NCI-H2081 treated with DMSO at 0.1 percent for 48 hours (cell line): Measurements from ENCODE around the gene RYR3.

Experiments used
- DNase-seq: peaks from one replicate; lab custom pipeline; 2025; lab: John Stamatoyannopoulos, UW

Gene RYR3

GRCh38 chr15:33310481-33311311, at the start of gene RYR3:
RYR3 (plus strand) TSS chr15:33310967; CDS start chr15:33311046, 79 bp downstream.
- DNase-seq: no peak

GRCh38 chr15:33262306-33262705, 48.5 kb upstream of the RYR3 start:
- no peak for DNase-seq

GRCh38 chr15:33277689-33278088, 33.1 kb upstream of the RYR3 start:
- DNase-seq: no peak

- no peak for DNase-seq
Observed at GRCh38 chr15:33278816-33279612, 31.8 kb upstream of the RYR3 start.

GRCh38 chr15:33279613-33280205, 31.1 kb upstream of the RYR3 start:
- no peak for DNase-seq

- DNase-seq: no peak
Observed at GRCh38 chr15:33282226-33283020, 28.3 kb upstream of the RYR3 start.

DNA sequence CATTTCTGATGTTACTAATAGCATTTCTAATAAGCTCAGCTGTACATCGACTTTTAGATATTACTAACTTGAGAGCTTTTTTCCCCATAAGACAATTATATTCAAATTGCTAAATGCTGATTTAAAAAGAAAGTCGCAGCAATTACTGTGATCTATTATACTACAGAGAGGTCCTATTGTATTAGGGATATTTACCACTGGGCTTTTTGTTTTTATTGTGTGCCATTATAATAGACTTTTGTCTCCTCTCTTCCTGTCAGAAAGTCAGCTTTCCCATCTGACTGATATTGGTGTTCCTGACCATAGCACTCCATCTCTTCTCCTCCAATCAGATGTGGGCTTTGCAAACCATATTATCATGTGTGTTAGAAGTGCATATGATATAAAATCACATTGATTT, 27.2 kb upstream of the RYR3 start:
- no peak for DNase-seq

GRCh38 chr15:33284336-33284735, 26.4 kb upstream of the RYR3 start:
- no peak for DNase-seq

DNA sequence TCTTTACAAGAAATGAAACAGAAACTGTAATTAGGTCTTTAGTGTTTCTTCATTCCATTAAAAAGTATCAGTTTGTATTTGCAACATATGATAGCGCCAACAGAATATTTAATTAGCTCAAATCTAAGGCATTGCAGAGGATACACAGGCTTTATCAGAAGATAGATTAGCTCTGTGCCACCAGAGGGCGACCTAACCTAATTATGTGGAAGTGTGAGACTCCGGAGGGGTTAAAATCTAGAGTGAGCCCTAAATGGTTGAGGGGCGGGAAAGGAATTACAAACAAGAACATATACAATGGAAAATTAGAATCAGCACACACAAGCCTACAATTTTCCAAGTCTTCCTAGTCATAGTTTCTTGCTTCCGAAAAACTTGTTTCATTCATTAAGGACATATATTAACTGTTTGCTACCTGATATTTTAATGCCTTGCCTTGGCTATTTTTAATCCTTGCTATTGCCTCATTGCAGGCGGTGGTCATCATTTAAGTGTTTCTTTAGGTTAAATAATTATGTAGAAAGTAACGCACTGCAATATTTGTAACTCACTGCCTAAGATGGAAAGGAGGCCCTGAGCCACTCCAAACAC, 18.0 kb upstream of the RYR3 start:
- DNase-seq: peak; percentile 46

GRCh38 chr15:33293713-33294334, 16.9 kb upstream of the RYR3 start:
- no peak for DNase-seq

- DNase-seq: no peak
Observed at GRCh38 chr15:33296050-33296449, 14.7 kb upstream of the RYR3 start.

GRCh38 chr15:33296856-33297255, 13.9 kb upstream of the RYR3 start:
- DNase-seq: no peak

- no peak for DNase-seq
Observed at GRCh38 chr15:33298631-33299030, 12.1 kb upstream of the RYR3 start.

- no peak for DNase-seq
Observed at GRCh38 chr15:33304924-33305323, 5.8 kb upstream of the RYR3 start.

DNA sequence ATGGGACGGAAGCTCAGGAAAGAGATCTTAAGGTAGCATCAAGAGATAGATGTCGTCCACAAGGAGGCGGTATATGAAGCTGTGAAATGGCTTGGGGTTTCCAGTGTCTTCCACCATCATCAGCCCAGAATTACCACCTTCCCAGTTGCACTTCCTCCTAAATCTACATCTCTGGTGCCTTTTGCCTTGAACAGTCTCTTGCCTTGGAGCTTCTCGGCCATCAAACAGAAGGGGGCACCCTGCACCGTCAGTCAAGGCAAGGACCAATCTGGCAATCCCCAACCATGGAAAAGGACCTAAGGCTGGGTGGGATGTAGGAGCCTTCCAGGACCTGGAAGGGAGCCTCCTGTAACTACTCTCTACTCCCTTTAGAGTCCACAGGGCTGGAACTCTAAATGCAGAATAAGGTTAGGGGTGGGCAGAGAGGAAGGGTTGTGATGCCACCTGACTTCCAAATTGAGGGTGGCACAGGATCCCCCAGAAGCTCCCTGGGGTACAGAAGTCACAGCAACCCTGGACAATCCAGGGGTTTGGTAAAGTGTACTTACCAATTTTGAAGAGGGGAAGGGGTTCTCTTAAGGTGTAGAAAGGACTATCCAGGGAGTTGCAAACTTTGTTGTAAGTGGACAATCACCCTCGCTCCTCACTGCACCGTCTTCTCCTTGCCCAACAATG, 1.0 kb upstream of the RYR3 start:
- no peak for DNase-seq

- DNase-seq: no peak
Observed at GRCh38 chr15:33311312-33311971, 675 bp downstream of the RYR3 start.

- DNase-seq: no peak
Observed at GRCh38 chr15:33313491-33313890, 2.7 kb downstream of the RYR3 start.

GRCh38 chr15:33314069-33314468, 3.3 kb downstream of the RYR3 start:
- DNase-seq: no peak

- DNase-seq: no peak
Observed at GRCh38 chr15:33315044-33315443, 4.3 kb downstream of the RYR3 start.

DNA sequence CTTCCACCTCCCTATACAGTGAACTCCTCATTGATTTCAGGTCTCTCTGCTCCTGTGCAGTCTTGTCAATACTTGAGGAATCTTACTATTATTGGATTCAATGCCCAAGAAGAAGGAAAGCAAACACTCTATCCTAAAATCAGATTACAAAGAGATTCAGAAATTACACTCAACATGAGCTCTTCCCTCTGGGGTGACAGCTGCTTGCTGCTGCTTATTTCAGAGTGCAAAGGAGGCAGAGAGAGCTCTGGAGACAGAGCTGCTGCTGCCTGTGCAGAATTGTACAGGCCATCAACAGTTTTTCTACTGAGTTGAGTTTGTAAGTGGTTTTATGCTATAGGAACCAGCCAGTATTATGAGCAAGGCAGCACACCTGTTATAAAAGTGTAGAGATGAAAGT, 7.1 kb downstream of the RYR3 start:
- no peak for DNase-seq
